GM12878 (cell line): Measurements from ENCODE around the gene MDFIC2.

Experiments used
- BRCA1 ChIP-seq: IDR thresholded peaks from 2 replicates; pipeline ENCODE4 v1.6.1; 2011; ENCODE audit warnings: low read depth, low read length, improper control_type of control experiment
- CEBPZ ChIP-seq: fragments of 150-350 bp; IDR thresholded peaks from 2 replicates; pipeline ENCODE4 v1.6.1; 2016; ENCODE audit warnings: low read depth, low read length
- CTCF ChIP-seq, 3 experiments: IDR thresholded peaks in 2 of 3; conservative IDR thresholded peaks in 1 of 3; 2 replicates each; pipeline ENCODE4 v1.5.1; 2011; ENCODE audit warnings: low read depth in 3 of 3, low read length in 3 of 3, mild to moderate bottlenecking in 3 of 3, control low read depth in 2 of 3, moderate library complexity in 2 of 3, inconsistent platforms in 1 of 3, mixed read lengths in 1 of 3; ENCODE audit not compliant: control insufficient read depth in 2 of 3, insufficient read depth in 1 of 3; ENCODE audit errors: extremely low read depth in 1 of 3
- EZH2 ChIP-seq: IDR thresholded peaks from 2 replicates; pipeline ENCODE4 v1.6.1; 2012; ENCODE audit warnings: low read depth, mild to moderate bottlenecking, control low read depth, inconsistent platforms, low read length, borderline replicate concordance; ENCODE audit not compliant: control insufficient read depth
- MEF2A ChIP-seq: IDR thresholded peaks from 2 replicates; pipeline ENCODE4 v1.6.1; 2011; ENCODE audit warnings: low read depth, mild to moderate bottlenecking, low read length, moderate library complexity; ENCODE audit not compliant: insufficient read depth
- POLR2AphosphoS5 ChIP-seq: IDR thresholded peaks from 2 replicates; pipeline ENCODE4 v1.6.1; 2011; ENCODE audit warnings: mild to moderate bottlenecking, low read length, inconsistent platforms
- SMARCA5 ChIP-seq: fragments of 450-650 bp; IDR thresholded peaks from 2 replicates; pipeline ENCODE4 v1.6.1; 2017; ENCODE audit warnings: mild to moderate bottlenecking
- SP1 ChIP-seq: IDR thresholded peaks from one replicate; pipeline ENCODE4 v1.6.1; 2011; ENCODE audit warnings: low read depth, low read length
- SRF ChIP-seq, 2 experiments: IDR thresholded peaks; 2 replicates each; pipeline ENCODE4 v1.6.1; 2011; ENCODE audit warnings: low read depth in 2 of 2, low read length in 2 of 2, mild to moderate bottlenecking in 1 of 2, moderate library complexity in 1 of 2
- ZBED1 ChIP-seq: IDR thresholded peaks from 2 replicates; pipeline ENCODE4 v1.6.1; 2016; ENCODE audit warnings: borderline replicate concordance

GRCh38 chr3:70333080-70333479 lies 20.6 kb upstream of the MDFIC2 start:
- TF ChIP-seq SP1 (no peak), BRCA1 (no peak), EZH2 (no peak), CTCF (IDR thresholded peaks at IDR 0.05 in 2 of 3, conservative IDR thresholded peaks at IDR 0.05 in 1 of 3; ENCODE audit: control insufficient read depth in 2 of 3, extremely low read depth in 1 of 3, insufficient read depth in 1 of 3, low read depth in 3 of 3, low read length in 3 of 3) (no peak), MEF2A (no peak), CEBPZ (no peak), SRF (IDR thresholded peaks at IDR 0.05; ENCODE audit: low read depth in 2 of 2, low read length in 2 of 2) (no peak), SMARCA5 (no peak), POLR2AphosphoS5 (no peak), ZBED1 (no peak)
